ENCODE measurements around the gene NUP205. TPM values are rescaled to one million over a fixed set of nuclear protein-coding genes. Genes with fewer than 3 reads are reported as not detected.

Gene NUP205
- total and polyA plus RNA-seq, 2 of the 13 experiments (the other 11 are each of a cell fraction or from before 2014, with no cell fraction given), result 46.2 to 87.2 TPM

- peak; percentile 61; the same call in 1 of the 2 replicates for TF ChIP-seq ZNF142 (CRISPR knock-in tag; IDR thresholded peaks at IDR 0.05)
- TF ChIP-seq ZNF337 (CRISPR knock-in tag; IDR thresholded peaks at IDR 0.05; ENCODE audit: borderline replicate concordance, low read depth), result no peak
- no peak for TF ChIP-seq PHB2 (IDR thresholded peaks at IDR 0.05; ENCODE audit: partially characterized antibody)
- peak; percentile 30 for TF ChIP-seq PHF5A (CRISPR knock-in tag; IDR thresholded peaks at IDR 0.05; ENCODE audit: low read depth, unreplicated experiment)
- no peak for TF ChIP-seq ZNF883 (CRISPR knock-in tag; IDR thresholded peaks at IDR 0.05; ENCODE audit: not compliant biosample characterization)
- TF ChIP-seq ZSCAN30 (CRISPR knock-in tag; IDR thresholded peaks at IDR 0.05), result no peak
- TF ChIP-seq ZXDC (CRISPR knock-in tag; IDR thresholded peaks at IDR 0.05), result peak; percentile 97
- no peak; the same call in 1 of the 2 replicates for TF ChIP-seq PHF21A (CRISPR knock-in tag; IDR thresholded peaks at IDR 0.05)
- TF ChIP-seq ZGPAT (CRISPR knock-in tag; IDR thresholded peaks at IDR 0.05), result peak; percentile 91; the same call in 1 of the 2 replicates
- no peak for TF ChIP-seq HNF4G (IDR thresholded peaks at IDR 0.05; ENCODE audit: borderline replicate concordance, low read depth, low read length)
- no peak for TF ChIP-seq HNF4G (CRISPR knock-in tag; IDR thresholded peaks at IDR 0.05; ENCODE audit: borderline replicate concordance, low read depth)
- no peak for TF ChIP-seq U2AF2 (IDR thresholded peaks at IDR 0.05; ENCODE audit: low read depth, low read length)
- TF ChIP-seq DR1 (CRISPR knock-in tag; IDR thresholded peaks at IDR 0.05), result peak; percentile 78
- TF ChIP-seq SAP130 (CRISPR knock-in tag; IDR thresholded peaks at IDR 0.05; ENCODE audit: low read depth), result peak; percentile 92
- peak; percentile 37; the same call in 1 of the 2 replicates for TF ChIP-seq BRF2 (CRISPR knock-in tag; IDR thresholded peaks at IDR 0.05)
- peak; percentile 67 for TF ChIP-seq BCL6 (CRISPR knock-in tag; IDR thresholded peaks at IDR 0.05)
- no peak for TF ChIP-seq ZNF24 (IDR thresholded peaks at IDR 0.05)
- peak; percentile 79; the same call in 1 of the 2 replicates for TF ChIP-seq ZNF891 (CRISPR knock-in tag; IDR thresholded peaks at IDR 0.05)
Measured at GRCh38 chr7:135662373-135663114, 104.8 kb downstream of the NUP205 start, which contains the start of gene STMP1 (continued).

Data from HepG2 (cell line).